HG03045 (cell line): ENCODE data around the gene FTHL17.

Experiments used
- ATAC-seq: cut with Tn5 transposase; IDR thresholded peaks from one replicate; pipeline ENCODE4 v1.9.1; 2021; ENCODE audit warnings: mild to moderate bottlenecking, moderate library complexity; ENCODE audit not compliant: unreplicated experiment

Gene FTHL17

GRCh38 chrX:31039327-31039711 is 32.5 kb downstream of the FTHL17 start:
- no peak for ATAC-seq

GRCh38 chrX:31038575-31039326 is 33.1 kb downstream of the FTHL17 start:
- peak; percentile 64 for ATAC-seq

GRCh38 chrX:31036895-31037294 is 34.9 kb downstream of the FTHL17 start:
- ATAC-seq, result peak; percentile 69

DNA sequence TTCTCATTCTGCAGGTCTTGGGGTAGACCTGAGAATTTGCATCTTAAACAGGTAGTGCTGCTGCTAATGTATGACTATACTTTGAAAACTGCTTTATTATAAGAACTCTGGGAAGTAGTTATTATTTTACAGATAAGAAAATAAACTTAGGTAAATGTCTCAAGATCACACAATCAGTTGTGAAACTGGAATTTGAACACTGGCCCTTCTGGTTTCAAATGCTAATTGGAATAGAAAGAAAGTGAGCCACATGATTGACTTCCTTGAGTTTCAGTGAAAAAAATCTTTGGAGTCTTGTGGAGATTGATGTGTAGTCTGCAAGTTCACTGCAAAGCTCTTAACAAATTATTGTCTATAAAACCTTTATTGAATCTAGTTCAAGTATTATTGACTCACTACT is 44.5 kb downstream of the FTHL17 start:
- no peak for ATAC-seq

DNA sequence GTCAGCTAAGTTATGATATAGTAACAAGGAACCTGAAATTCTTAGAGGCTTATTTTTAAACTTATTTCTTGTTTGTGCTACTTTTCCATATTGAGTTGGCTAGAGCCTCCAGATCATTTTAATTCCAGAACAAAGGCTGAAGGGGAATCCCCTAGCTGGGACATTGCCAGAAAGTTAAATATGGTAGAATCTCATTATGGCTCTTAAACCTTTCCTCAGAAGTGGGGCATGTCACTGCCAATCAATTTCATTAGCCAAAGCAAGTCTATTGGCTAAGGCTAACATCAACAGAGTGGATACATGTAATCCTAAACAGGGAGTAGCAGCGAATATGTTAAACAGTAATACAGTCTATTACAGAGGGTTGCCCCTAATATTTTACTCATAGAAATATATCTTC is 47.0 kb downstream of the FTHL17 start:
- ATAC-seq, result no peak

DNA sequence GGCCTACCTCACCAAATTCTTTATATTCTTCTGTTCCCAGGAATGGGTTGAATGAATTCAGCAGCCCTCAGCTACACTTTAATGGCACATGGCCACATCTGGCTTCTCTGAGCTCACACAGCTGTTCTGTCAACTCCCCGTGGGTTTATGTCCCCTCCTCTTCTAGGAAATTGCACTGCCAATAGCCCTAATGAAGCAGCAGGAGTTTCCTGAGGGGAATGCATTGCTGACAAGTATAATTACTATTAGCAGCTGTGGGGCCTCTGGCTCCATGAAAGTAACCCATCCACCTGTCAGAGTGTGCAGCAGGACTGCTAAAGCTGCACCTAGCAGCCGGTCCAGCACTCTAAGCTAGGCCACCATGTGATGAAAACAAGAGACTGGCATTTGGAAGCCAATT is 50.3 kb downstream of the FTHL17 start:
- no peak for ATAC-seq
